ENCODE measurements around the gene BCL7C.
"Not testable (repeated sequence)": the region's sequence is repeated elsewhere in the genome, so short reads cannot be mapped to it uniquely, and the experiment has no call there.

BCL7C gene

DNA sequence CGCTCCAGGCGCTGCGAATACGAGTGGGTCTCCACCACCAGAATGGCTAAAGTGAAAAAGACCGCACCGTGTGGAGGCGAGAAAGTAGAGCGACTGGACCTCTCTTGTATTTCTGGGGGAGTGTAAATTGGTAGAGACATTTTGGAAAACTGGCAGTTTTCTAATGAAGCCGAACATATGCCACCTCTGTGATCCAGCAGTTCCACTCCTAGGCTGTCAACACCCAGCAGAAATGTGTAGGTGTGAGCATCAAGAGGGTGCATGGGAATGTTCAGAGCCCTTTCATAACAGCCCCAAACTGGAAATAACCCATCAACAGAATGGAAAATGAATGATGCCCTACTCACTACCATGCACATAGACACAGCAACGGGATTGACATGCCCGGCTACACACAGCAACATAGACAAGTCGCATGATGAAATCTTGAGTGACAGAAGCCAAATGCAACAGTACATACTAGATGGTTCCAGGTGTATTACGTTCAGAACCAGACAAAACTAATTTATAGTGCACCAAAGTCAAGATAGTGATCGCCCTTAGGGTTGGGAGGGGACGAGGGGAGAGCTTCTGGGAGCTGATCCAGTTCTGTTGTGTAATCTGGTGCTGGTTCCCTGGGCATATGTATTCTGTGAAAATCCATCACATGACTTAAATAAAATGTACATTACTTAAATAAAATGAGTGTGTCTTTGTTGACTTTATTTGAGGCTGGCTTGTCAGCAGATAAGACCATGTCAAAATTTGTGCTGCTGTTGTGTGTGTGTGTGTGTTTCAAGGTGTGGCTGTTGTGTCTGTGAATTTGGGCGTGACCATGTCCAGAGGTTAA, 877 bp upstream of the BCL7C start:
- DNase-seq (ENCODE audit: low spot score), result no peak

DNA sequence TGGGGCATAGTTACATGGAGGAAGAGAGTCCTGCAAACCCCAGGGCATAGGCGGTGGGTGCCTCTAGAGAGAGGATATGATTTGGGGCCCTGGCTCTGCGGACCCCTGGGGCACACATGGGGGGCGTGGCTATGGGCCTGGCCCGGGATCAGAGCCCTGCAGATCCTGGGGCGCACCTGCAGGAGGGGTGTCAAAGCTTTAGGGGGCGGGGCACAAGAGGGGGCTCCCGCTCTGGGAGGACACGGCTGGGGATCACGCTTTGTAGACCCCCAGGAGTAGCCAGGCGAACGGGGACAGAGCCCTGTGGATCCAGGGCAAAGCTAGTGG, 497 bp downstream of the BCL7C start:
- no peak for DNase-seq (ENCODE audit: low spot score)

DNA sequence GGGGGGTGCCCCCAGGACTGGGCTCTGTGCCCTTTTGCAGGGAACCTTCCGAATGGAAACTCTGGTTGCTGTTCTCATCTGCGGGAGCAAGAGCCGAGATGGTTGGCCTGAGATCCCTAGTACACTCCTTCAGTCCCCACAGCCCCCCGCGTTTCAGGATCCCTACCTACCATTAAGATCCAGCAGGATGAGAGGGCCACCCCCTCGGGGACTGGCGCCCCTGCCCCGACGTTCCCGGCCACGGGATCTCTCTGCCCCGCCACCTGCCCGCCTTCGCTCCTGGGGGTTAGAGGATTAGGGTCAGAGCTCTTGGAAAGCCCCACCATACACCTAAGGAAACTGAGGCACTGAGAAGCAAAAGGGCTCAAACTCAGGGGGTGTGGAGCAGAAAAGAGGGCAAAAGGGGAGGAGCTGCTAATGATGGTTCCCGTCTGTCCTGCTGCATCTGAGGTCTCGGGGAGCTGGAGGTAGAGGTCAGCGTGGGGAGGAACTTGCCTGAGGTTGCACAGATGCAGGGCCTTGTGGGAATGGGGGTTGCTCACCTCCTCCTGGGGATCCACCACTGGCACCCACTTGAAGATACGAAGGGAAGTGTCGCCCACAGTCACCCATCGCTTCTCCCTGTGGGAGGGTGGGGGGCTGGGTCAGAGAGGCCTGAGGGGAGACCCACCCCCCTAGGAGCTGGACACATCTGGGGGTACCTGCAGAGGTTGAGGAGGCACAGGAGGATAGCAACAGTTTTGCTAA, 1.0 kb downstream of the BCL7C start:
- no peak for DNase-seq (ENCODE audit: low spot score)

DNA sequence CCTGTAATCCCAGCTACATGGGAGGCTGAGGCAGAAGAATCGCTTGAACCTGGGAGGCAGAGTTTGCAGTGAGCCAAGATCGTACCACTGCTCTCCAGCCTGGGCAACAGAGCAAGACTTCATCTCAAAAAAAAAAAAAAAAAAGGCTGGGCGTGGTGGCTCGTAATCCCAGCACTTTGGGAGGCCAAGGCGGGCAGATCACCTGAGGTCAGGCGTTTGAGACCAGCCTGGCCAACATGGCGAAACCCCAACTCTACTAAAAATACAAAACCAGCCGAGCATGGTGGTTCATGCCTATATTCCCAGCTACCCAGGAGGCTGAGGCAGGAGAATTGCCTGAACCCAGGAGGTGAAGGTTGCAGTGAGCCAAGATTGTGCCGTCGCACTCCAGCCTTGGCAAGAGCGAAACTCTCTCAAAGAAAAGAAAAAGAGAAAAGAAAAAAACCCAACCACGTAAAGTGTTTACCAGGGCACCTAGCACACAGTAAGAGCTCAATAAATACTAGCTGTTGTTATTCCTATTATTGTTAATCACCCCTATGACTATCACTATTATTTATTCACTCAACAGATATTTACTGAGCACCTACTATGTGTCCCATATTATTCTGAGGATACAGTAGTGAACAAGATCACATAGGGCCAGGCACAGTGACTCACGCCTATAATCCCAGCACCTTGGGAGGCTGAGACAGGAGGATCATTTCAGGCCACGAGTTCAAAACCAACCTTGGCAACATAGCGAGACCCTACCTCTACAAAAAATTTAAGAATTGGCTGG, 2.6 kb downstream of the BCL7C start:
- not testable (repeated sequence) for DNase-seq (ENCODE audit: low spot score)

DNA sequence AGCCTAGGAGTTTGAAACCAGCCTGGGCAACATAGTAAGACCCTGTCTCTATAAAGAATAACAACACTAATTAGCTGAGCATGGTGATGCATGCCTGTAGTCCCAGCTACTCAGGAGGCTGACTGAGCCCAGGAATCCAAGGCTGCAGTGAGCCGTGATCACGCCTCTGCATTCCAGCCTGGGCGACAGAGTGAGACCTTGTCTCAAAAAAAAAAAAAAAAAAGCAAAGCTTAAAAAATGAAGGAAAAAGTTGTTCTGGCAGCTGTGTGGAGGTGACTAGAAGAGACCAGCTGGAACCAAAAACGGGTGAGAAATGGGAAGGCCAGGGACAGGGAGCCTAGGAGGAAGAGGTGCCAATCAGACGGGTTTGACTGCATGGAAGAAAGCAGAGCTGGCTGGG, 4.2 kb downstream of the BCL7C start:
- DNase-seq (ENCODE audit: low spot score), result no peak

DNA sequence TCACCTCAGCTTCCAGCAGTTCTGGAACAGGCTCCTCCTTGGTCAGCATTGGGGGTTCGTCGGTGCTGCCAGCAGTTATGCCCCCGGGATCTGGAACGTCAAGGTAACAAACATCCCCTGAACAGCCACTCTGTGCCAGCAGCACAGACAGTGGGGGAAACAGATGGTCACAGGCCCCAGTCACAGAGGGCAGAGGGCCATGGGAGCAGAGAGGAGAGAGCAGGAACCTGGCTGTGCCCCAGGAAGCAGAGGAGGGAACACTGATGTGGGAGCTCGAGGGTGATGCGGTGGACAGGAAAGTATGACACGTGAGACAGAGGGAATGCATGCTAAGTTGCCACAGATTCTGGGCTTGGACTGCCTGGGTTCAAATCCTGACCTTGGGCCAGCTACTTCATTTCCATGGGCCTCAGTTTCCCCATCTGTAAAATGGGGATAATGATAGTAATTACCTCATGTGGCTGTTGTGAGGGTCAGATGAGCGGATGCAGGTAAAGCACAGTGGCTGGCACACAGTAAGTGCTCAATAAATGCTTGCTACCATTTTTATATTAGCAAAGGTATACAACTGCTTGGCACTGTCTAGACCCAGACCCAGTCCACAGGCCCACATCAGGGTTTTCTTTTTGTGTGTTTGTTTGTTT, 4.9 kb downstream of the BCL7C start:
- DNase-seq (ENCODE audit: low spot score), result no peak

DNA sequence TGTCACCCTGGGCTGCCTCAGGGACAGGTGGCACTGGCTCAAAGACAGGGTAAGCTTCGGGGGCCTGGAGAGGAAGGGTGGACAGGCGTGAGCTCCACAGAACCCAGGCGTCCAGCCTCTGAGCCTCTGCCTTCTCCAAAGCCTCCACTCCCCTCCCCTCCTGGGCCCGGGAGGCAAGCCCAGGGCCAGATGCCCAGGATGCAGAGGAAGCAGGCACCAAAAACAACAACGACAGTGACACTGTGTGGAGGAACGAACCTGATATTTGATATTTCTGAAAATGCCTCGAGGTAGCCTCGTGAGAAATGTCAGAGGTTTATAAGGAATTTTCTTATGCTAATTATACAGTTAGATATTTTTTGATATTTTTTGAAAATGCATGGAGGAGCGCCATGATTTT, 6.0 kb downstream of the BCL7C start:
- no peak for DNase-seq (ENCODE audit: low spot score)

DNA sequence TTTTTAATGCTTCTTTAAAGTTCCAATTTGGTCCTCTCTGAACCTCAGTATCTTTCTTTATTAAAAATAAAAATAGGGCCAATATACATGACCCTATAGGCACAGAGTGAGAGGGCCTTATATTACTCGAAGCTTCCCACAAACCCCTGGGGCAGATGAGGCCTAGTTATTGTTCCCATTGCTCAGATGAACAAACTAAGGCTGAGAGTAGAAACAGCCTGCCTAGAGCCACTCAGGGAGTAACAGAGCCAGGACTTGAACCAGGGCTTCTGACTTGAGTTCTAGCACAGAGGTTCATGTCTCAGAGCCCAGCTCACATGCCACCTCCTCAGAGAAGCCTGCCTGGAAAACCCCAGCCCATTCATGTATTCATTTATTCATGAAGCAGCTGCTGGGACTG, 7.7 kb downstream of the BCL7C start:
- no peak for DNase-seq (ENCODE audit: low spot score)

DNA sequence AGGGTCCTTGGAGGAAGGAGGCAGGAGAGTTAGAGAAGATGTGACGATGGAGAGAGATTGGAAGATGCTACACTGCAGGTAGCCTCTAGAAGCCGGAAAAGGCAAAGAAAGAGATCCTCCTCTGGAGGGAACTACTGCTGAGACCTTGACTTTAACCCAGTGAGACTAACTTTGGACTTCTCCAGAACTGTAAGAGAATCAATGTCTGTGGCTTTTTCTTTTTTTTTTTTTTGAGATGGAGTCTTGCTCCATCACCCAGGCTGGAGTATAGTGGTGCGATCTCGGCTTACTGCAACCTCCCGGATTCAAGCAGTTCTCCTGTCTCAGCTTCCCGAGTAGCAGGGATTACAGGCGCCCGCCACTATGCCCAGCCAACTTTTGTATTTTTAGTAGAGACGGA, 8.7 kb downstream of the BCL7C start:
- DNase-seq (ENCODE audit: low spot score), result no peak

DNA sequence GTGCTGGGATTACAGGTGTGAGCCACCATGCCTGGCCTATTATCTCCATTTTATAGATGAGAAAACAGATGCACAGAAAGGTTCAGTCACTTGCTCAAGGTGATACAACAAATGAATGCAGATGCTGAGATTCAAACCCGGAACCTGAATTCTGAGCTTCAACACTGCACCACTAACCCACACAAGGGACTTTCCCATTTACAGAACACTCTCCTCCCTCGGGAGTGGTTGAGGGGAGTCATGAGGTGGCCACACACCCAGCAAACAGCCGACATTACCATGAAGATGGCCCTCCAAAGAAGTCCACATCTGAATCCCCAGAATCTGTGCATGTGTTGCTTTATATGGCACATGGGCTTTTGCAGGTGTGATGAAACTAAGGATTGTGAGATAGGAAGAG, 9.1 kb downstream of the BCL7C start:
- no peak for DNase-seq (ENCODE audit: low spot score)

DNA sequence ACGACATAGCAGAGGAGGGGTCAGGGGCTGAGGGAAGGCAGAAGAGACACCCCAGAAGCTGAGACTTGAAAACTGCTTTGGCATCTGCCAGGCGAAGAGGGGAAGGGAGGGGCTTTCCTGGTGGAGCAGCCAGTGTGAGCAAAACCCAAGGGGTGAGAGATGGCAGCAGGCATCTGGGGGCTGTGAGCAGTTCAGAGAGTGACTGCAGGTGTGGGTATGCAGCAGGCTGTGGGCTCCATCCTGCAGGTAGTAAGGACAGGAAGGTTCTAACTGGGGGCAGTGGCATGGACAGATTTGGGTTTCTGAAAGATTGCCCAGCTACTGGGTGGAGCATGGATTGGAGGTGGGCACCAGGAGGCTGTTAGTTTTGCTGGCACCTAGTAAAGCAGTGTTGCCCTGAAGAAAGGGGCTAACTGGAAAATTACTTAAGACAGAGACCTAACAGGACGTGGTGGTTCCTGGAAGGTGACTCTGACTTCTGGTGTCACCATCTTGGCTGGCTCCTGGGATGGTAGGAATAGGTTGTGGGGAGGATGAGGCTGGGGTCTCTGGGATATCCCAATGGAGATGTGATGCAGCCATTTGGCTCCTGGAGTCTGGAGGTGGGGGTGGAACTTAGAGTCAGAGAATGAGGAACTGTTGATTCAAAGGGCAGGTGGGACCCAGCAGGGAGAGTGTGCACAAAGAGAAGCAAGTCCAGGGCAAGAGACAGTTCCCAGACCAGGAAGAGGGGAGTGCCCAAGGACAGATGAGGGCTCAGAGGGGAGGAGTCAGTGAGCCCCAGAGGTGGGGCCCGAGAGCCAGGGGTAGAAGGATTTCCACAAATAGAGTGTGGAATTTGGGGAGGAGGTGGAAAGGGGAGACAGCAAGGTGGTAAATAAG, 11.2 kb downstream of the BCL7C start:
- no peak for DNase-seq (ENCODE audit: low spot score)

DNA sequence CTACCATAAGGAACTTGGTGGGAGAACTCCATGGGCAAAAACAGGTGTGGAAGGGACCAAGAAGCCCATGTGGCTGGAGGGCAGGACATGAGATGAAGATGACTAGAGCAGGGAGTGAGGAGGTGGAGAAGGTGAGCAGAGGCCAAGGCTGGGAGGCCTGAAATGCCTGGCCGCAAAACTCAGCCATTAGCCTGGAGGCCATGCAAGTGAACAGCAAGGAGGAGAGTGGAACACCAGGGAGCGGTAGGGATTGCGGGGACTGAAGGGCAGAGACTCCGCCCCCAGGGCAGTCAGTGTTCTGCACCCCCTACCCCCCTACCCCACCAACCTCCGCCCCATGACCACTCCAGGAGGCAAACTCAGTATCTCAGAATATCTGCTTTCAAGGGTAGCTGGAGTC, 17.0 kb downstream of the BCL7C start:
- DNase-seq (ENCODE audit: low spot score), result no peak

DNA sequence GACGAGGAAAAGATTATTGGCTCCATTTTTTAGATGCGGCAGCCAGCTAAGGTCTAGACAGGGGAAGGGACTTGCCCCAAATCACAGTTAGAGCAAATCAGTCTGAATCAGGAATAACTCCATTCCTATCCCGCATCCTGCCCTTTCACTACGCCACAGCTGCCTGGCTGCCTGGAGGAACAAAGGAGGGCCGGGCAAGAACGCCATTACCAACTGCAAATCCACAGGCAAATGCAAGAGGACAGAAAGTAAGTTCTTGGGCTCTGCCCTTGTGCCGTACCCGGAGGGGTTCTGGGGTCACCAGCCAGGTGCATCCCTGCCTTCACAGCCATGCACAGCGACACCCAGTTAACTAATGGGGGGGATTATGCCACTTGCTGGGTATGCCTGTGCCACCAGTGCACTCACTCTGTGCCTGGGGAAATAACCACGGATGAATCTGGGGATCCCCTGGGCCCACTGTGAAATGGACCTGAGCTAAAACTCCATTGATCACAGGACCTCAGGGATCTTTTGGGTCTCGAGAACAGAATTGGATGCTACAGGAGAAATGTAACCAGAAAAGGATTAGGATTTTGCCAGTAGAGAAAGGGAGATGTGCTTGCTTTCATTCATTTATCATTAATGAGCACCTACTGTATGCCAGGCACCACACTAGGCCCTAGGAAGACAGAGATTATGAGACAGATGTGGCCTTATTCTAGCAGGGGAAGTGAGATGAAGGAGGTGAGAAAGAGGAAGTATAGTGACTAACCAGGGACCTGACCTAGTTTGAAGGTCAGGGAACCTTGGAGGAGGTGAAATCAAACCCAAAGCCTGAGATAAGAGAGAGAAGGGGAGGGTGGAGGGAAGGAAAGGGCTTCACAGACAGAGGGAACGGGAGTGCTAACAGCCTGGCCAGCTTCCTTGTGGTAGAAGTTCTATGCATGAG, 17.7 kb downstream of the BCL7C start:
- peak; percentile 42 for DNase-seq (ENCODE audit: low spot score)

DNA sequence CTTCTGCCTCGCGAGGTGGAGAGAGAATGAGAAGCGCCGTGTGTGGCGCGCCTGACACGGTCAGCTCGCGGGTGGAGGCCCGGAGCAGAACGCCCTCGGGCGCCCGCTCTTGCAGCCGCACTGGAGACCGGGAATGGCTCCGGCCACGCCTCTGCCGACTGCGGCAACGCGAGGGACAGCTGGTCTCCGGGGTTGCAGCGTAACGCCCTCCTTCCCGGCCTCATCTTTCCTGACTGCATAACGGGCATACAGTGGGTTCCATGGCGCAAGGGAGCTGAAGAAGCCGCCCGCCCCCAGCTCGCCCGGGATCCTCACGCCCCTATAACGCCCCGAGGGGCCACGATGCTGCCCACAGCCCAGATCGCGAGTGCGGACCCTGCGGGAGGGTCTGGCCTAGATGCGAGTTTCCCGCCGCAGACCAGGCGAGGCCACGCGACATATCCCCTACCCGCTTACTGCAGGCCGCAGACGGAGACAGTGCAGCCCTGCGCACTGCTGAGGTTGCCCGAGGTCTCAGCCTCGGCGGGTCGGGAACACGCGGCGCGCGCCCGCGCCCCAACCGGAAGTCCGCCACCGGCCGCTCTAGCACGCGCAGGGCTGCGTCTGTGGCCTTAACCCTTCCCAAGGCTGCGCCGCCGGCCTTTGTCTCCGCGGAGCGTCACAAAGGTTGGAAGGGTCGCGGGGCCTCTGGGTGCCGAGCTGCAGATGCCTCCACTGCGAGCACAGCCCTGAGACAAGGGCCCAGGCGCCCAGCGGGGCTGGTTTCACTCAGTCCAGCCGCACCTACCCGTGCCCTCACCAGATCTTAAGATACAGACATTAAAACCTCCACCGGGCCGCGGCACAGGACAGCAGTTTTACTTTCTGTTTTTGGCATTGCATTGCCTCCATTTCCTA, 18.8 kb downstream of the BCL7C start:
- DNase-seq (ENCODE audit: low spot score), result peak; percentile 89

DNA sequence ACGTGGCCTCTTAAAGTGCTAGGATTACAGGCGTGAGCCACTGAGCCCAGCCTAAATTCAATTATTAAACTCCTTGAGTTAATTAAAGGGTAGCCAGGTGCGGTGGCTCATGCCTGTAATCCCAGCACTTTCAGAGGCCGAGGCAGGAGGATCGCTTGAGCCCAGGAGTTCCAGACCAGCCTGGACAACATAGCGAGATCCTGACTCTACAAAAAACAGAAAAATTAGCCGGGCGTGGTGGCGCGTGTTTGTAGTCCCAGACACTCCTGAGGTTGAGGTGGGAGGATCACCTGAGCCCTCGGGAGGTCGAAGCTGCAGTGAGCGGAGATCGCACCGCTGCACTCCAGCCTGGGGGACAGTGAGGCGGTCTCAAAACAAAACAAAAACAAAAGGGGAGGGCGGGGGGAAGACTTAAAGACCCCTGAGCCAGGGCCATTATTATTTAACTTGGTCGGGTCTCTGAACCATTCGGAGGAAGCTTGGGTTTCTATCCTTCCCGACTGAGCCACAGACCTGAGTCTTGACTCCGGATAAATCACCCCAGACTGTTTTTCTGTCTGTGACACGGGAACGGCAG, 19.5 kb downstream of the BCL7C start:
- DNase-seq (ENCODE audit: low spot score), result no peak

DNA sequence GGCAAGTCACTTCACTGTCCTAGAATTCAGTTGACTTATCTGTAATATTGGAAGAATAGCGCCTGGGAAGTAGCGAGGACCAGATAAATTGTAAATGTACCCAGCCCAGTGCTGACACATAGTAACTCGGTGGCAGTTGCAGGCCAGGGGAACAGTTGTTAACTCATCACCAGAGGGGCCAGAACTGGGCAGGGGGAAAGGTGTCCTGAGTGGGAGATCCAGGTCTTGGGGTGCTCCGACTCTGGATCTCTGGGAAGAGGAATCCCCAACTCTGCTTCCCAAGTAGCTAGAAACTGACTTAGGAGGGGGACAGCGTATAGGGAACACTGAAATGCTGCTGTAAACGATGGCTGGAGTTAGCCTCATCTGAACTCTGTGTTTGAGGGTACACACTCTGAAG, 23.0 kb downstream of the BCL7C start:
- DNase-seq (ENCODE audit: low spot score), result no peak

DNA sequence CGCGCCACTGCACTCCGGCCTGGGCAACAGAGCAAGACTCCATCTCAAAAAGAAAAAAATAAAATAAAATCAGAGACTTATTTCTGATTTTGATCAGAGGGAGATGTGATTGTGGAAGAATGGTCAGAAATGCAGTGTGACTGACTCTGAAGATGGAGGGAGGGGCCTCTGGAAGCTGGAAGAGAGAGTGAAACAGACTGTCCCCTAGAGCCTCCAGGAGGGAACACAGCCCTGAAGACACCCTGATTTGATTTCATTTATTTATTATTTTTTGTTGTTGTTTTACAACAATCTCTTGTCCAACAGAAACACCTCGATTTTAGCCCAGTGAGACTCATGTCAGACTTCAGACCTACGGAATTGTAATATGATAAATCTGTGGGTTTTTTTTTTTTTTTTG, 26.1 kb downstream of the BCL7C start:
- DNase-seq (ENCODE audit: low spot score), result no peak

DNA sequence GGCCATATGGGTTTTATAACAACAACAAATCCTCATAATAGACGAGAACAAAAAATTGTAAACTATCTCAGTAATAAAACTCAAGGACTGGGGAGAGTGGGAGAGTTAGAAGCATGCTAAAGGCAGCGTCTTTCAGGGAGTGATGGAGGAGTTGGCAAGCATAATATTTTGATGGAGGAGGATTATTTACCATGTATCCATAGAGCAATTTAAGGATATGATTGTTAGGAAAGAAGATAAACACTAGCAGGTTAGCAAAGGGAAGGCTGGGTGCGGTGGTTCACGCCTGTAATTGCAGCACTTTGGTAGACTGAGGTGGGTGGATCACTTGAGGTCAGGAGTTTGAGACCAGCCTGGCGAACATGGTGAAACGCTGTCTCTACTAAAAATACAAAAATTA, 27.8 kb downstream of the BCL7C start:
- no peak for DNase-seq (ENCODE audit: low spot score)

DNA sequence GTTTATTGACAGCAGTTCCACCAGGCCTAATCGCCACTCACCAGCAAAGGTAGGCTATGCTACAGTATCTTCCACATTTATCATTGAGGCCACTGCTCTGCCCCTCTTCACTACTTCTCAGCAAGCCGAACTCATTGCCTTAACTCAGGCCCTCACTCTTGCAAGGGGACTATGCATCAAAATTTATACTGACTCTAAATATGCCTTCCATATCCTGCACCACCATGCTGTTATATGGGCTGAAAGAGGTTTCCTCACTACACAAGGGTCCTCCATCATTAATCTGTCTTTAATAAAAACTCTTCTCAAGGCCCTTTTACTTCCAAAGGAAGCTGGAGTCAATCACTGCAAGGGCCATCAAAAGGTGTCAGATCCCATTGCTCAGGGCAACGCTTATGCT, 30.7 kb downstream of the BCL7C start:
- DNase-seq (ENCODE audit: low spot score), result not testable (repeated sequence)

All from CD4-positive, alpha-beta T cell treated with Interleukin-6 at 100 ng/mL for 8 hours (primary cell).